Measurements from ENCODE around the gene ADCY4.

DNA sequence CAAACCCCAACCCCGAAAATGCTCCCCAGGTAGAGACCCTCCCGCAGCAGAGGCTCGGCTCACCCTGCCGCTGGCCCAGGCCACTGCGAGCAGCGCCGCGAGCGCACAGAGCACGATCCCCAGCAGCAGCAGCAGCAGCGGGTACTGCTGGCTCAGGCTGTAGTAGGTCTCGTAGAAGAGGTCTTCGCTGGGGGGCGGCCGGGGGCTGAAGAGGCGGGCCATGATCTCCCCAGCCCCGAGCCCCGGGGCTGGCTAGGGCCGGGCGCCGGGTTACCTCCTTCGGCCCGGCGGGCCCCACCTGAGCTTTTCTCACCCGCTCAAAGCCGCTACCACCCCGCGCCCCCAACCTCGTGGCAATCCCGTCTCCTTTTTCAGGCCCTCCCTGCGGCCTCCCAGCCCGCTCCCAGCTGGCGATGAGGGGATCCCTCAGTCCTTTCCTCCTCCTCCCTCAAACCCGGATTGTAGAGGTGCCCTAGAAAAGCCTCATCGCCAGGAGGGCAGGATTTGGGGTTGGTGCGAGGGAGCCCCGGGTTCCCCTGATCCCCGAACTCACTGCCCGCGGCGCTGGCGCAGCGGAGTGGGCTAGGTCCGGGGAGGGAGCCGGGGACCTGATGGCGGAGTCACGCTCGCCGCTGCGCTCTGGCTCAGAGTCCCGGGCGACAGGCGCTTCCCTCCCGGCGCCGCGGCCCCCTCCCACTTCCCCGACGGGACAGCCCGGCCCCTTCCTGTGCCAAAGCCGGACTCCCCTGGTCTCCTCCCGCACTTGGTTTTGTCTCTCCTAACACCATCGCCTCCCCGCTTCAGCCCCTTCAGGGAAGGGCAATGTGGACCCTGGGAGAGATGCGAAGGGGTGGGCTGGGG, at the start of gene ADCY4:
- TF ChIP-seq, protein P1, sequence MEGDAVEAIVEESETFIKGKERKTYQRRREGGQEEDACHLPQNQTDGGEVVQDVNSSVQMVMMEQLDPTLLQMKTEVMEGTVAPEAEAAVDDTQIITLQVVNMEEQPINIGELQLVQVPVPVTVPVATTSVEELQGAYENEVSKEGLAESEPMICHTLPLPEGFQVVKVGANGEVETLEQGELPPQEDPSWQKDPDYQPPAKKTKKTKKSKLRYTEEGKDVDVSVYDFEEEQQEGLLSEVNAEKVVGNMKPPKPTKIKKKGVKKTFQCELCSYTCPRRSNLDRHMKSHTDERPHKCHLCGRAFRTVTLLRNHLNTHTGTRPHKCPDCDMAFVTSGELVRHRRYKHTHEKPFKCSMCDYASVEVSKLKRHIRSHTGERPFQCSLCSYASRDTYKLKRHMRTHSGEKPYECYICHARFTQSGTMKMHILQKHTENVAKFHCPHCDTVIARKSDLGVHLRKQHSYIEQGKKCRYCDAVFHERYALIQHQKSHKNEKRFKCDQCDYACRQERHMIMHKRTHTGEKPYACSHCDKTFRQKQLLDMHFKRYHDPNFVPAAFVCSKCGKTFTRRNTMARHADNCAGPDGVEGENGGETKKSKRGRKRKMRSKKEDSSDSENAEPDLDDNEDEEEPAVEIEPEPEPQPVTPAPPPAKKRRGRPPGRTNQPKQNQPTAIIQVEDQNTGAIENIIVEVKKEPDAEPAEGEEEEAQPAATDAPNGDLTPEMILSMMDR (IDR thresholded peaks at IDR 0.05; ENCODE audit: control extremely low read depth in 1 of 3, insufficient read depth in 1 of 3, low read depth in 1 of 3, low read length in 3 of 3): no peak
- TF ChIP-seq FOSL1 (IDR thresholded peaks at IDR 0.05; ENCODE audit: insufficient read depth, low read depth, low read length) (no peak), TEAD4 (IDR thresholded peaks at IDR 0.05; ENCODE audit: low read depth, low read length) (no peak), TAF1 (IDR thresholded peaks at IDR 0.05; ENCODE audit: low read depth, low read length) (no peak), POLR2AphosphoS5 (IDR thresholded peaks at IDR 0.05; ENCODE audit: low read depth, low read length) (no peak), POU5F1 (IDR thresholded peaks at IDR 0.05; ENCODE audit: low read depth, low read length) (no peak), ASH2L (IDR thresholded peaks at IDR 0.05; ENCODE audit: low read length) (peak; percentile 76), RAD21 (IDR thresholded peaks at IDR 0.05 in 1 of 2, conservative IDR thresholded peaks at IDR 0.05 in 1 of 2; ENCODE audit: low read depth in 2 of 2, low read length in 2 of 2) (no peak), POLR2A (IDR thresholded peaks at IDR 0.05; ENCODE audit: control extremely low read depth in 1 of 2, low read depth in 2 of 2, low read length in 2 of 2) (no peak), HDAC6 (IDR thresholded peaks at IDR 0.05; ENCODE audit: low read depth, low read length) (no peak), CHD2 (IDR thresholded peaks at IDR 0.05; ENCODE audit: low read length) (no peak), ATF2 (IDR thresholded peaks at IDR 0.05; ENCODE audit: low read length) (no peak), SP1 (IDR thresholded peaks at IDR 0.05; ENCODE audit: low read depth, low read length) (no peak)
- TF ChIP-seq, protein P2, sequence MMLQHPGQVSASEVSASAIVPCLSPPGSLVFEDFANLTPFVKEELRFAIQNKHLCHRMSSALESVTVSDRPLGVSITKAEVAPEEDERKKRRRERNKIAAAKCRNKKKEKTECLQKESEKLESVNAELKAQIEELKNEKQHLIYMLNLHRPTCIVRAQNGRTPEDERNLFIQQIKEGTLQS (IDR thresholded peaks at IDR 0.05; ENCODE audit: insufficient read depth, low read depth, low read length): no peak
